Pancreas (tissue), 10 donors: ENCODE measurements around the gene MAP2K2. TPM values are rescaled to one million over a fixed set of nuclear protein-coding genes. Genes with fewer than 3 reads are reported as not detected.

Experiments
- ATAC-seq, 4 donors: fragments of 200-7000 bp; cut with Tn5 transposase; one replicate each; pipeline versions ENCODE4 v1.8.0 to v1.9.1; 2020; ENCODE audit warnings: mild to moderate bottlenecking in 4 of 4, moderate library complexity in 4 of 4
- DNase-seq, 6 donors: peaks; one replicate each; pipeline ENCODE4 v3.0.0-alpha.2; 2020
- FAIRE-seq: peaks from 2 replicates; lab custom pipeline; 2012; peaks lifted over from hg19 to GRCh38; lab: Jason Lieb, UNC
- H3K27ac ChIP-seq, 4 donors: fragments of 200-600 bp; sonication (generic); 1 replicate in 3 of 4; 2 replicates in 1 of 4; pipeline versions ENCODE4 v1.5.0 to v1.8.0; 2020
- H3K27me3 ChIP-seq, 4 donors: fragments of 200-600 bp; one replicate each; pipeline ENCODE4 v1.8.0; 2021
- H3K36me3 ChIP-seq, 3 donors: fragments of 200-600 bp; sonication (generic) in 1 of 3; one replicate each; pipeline versions ENCODE4 v1.5.0 to v1.8.0; 2020 to 2021
- H3K4me1 ChIP-seq, 3 donors: fragments of 200-600 bp; one replicate each; pipeline ENCODE4 v1.8.0; 2021
- H3K4me3 ChIP-seq, 4 donors: fragments of 200-600 bp; sonication (generic) in 2 of 4; one replicate each; pipeline versions ENCODE4 v1.5.0 to v1.8.0; 2020 to 2021
- H3K9me3 ChIP-seq, 4 donors: fragments of 200-600 bp; one replicate each; pipeline ENCODE4 v1.8.0; 2021
- WGBS, 2 donors: extraction: QIAGEN DNeasy Blood & Tissue Kit; methylation state at CpG; one replicate each; pipeline ENCODE4 v1.1.7; 2013; 5-methylcytosine and 5-hydroxymethylcytosine counted together
- intact Hi-C, 3 donors: fragments of 100-400 bp; cut with DNase I; formaldehyde crosslinking; loops; one replicate each; pipeline versions ENCODE4 v1.11.1 to v1.14.2; 2022
- polyA plus RNA-seq, 2 donors: library from polyadenylated mRNA; stranded (reverse); fragments of 200-250 nt; gene quantifications; one replicate each; pipeline ENCODE4 v1.2.3, GENCODE V29; 2013
- total RNA-seq, 6 donors: library from RNA; stranded (reverse); fragmentation: NEBNext Ultra II Directional in 4 of 6; extraction: Animal tissue kit (Norgen Biotek cat#: 25700) in 4 of 6; gene quantifications; one replicate each; pipeline versions ENCODE4 v1.2.1 to v1.2.4, GENCODE V29; 2021 to 2023
- TF ChIP-seq, protein P1 (sequence below), 4 donors: fragments of 200-600 bp; sonication (generic) in 3 of 4; IDR thresholded peaks; one replicate each; pipeline versions ENCODE4 v1.5.0 to v1.8.0; 2021; ENCODE audit warnings: antibody characterized with exemption in 4 of 4
- donor health status: healthy with polysubstance abuse.
- donor health status: DM: no; HTN: no; CAD: no; lungs with moderate emphysema.
- donor health status: DM: no; HTN: no; CAD: no.
- donor health status: control.
- donor health status: control.
- donor health status: Bipolar disorder and iron deficiency.
- donor health status: DM: yes; HTN: yes; CAD: no.
- donor health status: DM: no; HTN: no; CAD: no.
- donor health status: DM: no; HTN: no; CAD: no.
- donor health status: DM: yes; HTN: yes; CAD: no.

The MAP2K2 gene
- total and polyA plus RNA-seq, 8 donors: 52.4 to 183 (median 74.2) TPM

DNA sequence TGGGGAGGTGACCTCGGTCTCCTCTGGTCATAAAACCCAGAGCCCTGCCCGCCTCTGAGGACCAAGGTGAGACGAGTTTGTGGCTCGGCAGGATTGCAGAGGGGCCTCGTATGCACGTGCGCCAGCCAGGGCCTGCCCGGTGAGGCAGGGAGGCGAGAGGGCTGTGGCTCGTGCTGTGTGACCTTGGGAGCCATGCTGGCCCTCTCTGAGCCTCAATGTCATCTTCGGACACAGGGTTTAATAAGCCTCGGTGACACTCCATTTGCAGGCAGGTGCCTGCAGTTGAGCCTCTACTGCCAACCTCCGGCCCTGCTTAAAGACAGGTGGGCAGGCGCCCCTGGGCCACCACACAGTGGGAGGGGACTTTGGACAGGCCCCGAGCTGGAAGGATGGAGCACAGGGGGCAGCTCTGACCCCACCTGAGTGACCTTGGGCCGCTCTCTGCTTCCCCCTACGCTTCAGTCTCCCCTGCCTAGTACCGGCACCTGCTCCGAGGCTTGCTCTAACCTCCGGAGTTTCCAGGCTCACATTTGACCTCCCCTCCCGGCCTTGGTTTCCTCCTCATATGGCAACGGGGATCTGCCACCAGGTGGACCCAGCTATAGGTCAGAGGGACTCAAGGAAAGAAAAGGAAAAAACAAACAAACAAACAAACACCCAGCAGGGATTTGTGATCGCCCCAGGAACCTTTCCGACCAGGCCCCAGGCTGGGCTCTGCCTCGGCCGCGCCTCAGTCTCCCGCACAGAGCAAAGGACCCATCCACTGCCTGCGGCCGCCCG lies 60.4 kb downstream of the MAP2K2 start:
- TF ChIP-seq, protein P1, sequence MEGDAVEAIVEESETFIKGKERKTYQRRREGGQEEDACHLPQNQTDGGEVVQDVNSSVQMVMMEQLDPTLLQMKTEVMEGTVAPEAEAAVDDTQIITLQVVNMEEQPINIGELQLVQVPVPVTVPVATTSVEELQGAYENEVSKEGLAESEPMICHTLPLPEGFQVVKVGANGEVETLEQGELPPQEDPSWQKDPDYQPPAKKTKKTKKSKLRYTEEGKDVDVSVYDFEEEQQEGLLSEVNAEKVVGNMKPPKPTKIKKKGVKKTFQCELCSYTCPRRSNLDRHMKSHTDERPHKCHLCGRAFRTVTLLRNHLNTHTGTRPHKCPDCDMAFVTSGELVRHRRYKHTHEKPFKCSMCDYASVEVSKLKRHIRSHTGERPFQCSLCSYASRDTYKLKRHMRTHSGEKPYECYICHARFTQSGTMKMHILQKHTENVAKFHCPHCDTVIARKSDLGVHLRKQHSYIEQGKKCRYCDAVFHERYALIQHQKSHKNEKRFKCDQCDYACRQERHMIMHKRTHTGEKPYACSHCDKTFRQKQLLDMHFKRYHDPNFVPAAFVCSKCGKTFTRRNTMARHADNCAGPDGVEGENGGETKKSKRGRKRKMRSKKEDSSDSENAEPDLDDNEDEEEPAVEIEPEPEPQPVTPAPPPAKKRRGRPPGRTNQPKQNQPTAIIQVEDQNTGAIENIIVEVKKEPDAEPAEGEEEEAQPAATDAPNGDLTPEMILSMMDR (IDR thresholded peaks at IDR 0.05): no peak
- Histone ChIP-seq H3K4me1 (peaks cover 36 to 57% (median 42%) of the 10 kb centered on the region in 3 donors), H3K27me3 (no peaks in the 10 kb centered on the region), H3K9me3 (no peaks in the 10 kb centered on the region), H3K4me3 (peak overlapping the region; percentile 61 to 93 (median 75)), H3K36me3 (no peaks in the 10 kb centered on the region), H3K27ac (peak overlapping the region; percentile 68 to 93 (median 88))
- ATAC-seq (no peak), FAIRE-seq (no peak), DNase-seq (peak in 2 of 6 donors; percentile 59 to 67)
- intact Hi-C loops: no loop called here
- WGBS, 2 donors: 13 to 15% methylated on average over 28 to 31 of the region's 31 CpGs

DNA sequence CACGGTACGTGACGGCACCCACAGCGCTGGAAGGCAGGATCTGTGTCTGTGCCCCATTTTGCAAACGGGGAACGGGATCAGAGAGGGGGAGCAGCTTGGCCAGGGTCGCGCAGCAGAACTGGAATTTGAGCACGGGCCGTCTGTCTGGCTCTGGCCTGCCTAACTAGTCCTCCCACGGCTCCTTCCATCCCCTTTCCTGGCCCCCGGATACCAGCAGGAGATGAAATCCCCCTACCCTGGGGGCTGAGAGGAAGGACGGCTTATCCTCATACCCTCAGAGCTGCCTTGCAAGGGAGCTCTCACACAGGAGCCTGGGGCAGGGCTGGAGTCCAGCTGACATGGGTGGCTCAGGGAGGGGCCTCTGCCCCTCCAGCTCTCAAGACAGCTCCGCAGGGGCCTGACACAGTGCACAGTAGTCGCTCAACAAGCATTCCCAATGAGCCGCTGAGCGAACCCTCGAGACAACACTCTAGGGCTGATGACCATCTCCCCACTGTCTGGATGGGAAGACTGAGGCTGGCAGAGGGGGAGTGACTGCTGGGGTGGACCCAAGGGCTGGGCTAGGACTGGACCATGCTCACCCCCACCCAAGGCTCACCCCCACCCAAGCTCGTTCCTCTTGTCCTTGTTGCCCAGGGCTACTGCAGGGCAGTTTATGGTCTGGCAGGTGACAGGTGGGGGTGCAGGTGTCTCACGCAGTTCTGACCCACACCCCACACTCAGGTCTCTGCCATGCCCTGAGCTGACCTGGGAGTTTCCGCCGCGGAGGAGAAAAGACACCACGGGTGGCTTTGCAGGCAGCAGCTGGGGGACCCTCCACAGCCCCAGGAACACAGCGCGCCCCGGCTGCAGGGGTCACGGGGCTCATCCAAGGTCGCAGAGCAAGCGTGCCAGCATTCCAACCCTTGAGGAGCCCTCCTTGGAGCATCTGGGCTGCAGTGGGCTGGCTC lies 61.2 kb downstream of the MAP2K2 start:
- no peaks in the 10 kb centered on the region for H3K36me3 ChIP-seq
- intact Hi-C loops: no loop called here
- ATAC-seq: no peak
- peaks cover 36 to 56% (median 42%) of the 10 kb centered on the region in 3 donors for H3K4me1 ChIP-seq
- DNase-seq: peak in 2 of 6 donors; percentile 48 to 58
- H3K27me3 ChIP-seq: no peaks in the 10 kb centered on the region
- TF ChIP-seq, protein P1 (IDR thresholded peaks at IDR 0.05): no peak
- H3K4me3 ChIP-seq: peak overlapping the region in 2 of 4 donors; percentile 76 to 93
- FAIRE-seq: no peak
- peak overlapping the region; percentile 68 to 93 (median 84) for H3K27ac ChIP-seq
- WGBS, 2 donors: 41 to 48% methylated on average over 30 of the region's 30 CpGs
- no peaks in the 10 kb centered on the region for H3K9me3 ChIP-seq

- H3K9me3 ChIP-seq: no peaks in the 10 kb centered on the region
- intact Hi-C loops: no loop called here
- TF ChIP-seq, protein P1 (IDR thresholded peaks at IDR 0.05): no peak
- WGBS, 2 donors: 28 to 32% methylated on average over 29 of the region's 29 CpGs
- DNase-seq (peak; percentile 80 to 91 (median 85)), FAIRE-seq (no peak), ATAC-seq (peak; percentile 26 to 37 (median 28))
- H3K27ac ChIP-seq: peak overlapping the region; percentile 66 to 93 (median 82)
- H3K4me1 ChIP-seq: peaks cover 36 to 56% (median 42%) of the 10 kb centered on the region in 3 donors
- H3K4me3 ChIP-seq: peak overlapping the region in 3 of 4 donors; percentile 6 to 44 (median 34)
- H3K36me3 ChIP-seq: no peaks in the 10 kb centered on the region
- H3K27me3 ChIP-seq: no peaks in the 10 kb centered on the region
Observed at GRCh38 chr19:4061683-4062418, 62.1 kb downstream of the MAP2K2 start.

GRCh38 chr19:4061178-4061682 lies 62.7 kb downstream of the MAP2K2 start:
- Histone ChIP-seq H3K4me1 (peaks cover 36 to 56% (median 42%) of the 10 kb centered on the region in 3 donors), H3K27ac (peak overlapping the region; percentile 66 to 93 (median 82)), H3K9me3 (no peaks in the 10 kb centered on the region), H3K27me3 (no peaks in the 10 kb centered on the region), H3K4me3 (peak overlapping the region in 3 of 4 donors; percentile 6 to 44 (median 34)), H3K36me3 (no peaks in the 10 kb centered on the region)
- intact Hi-C loops: no loop called here
- peak; percentile 53 to 70 (median 62) for ATAC-seq
- TF ChIP-seq, protein P1 (IDR thresholded peaks at IDR 0.05): no peak
- FAIRE-seq: no peak
- peak; percentile 89 to 95 (median 92) for DNase-seq
- 4% methylated on average over 22 to 23 of the region's 23 CpGs for WGBS, 2 donors
